IPS-18a (cell line): ENCODE measurements around the gene CCDC174.

Experiments
- H3K27ac ChIP-seq: one replicate; pipeline ENCODE4 v1.5.1; 2013; ENCODE audit warnings: low read length
- H3K27me3 ChIP-seq: one replicate; pipeline ENCODE4 v1.6.1; 2013; ENCODE audit warnings: mild to moderate bottlenecking, low read length; ENCODE audit not compliant: control insufficient read depth, insufficient read depth
- H3K36me3 ChIP-seq: one replicate; pipeline ENCODE4 v1.6.1; 2013; ENCODE audit warnings: low read depth, low read length; ENCODE audit not compliant: control insufficient read depth
- H3K4me1 ChIP-seq: one replicate; pipeline ENCODE4 v1.6.1; 2013; ENCODE audit warnings: low read depth, low read length; ENCODE audit not compliant: control insufficient read depth
- H3K4me3 ChIP-seq: one replicate; pipeline ENCODE4 v1.5.1; 2013; ENCODE audit warnings: low read length
- H3K9ac ChIP-seq: one replicate; pipeline ENCODE4 v1.6.1; 2013; ENCODE audit warnings: mild to moderate bottlenecking, low read length, moderate library complexity
- H3K9me3 ChIP-seq: one replicate; pipeline ENCODE4 v1.6.1; 2013; ENCODE audit warnings: low read depth, low read length; ENCODE audit not compliant: control insufficient read depth

The CCDC174 gene

GRCh38 chr3:14614862-14615261, 36.7 kb upstream of the CCDC174 start:
- Histone ChIP-seq H3K27ac (no peak overlapping the region), H3K4me3 (no peak overlapping the region), H3K36me3 (no peaks in the 10 kb centered on the region), H3K9ac (no peak overlapping the region), H3K4me1 (no peaks in the 10 kb centered on the region), H3K9me3 (no peaks in the 10 kb centered on the region), H3K27me3 (no peaks in the 10 kb centered on the region)

GRCh38 chr3:14616606-14617507, 34.7 kb upstream of the CCDC174 start:
- H3K4me3 ChIP-seq, result no peak overlapping the region
- H3K9ac ChIP-seq, result no peak overlapping the region
- H3K4me1 ChIP-seq, result no peaks in the 10 kb centered on the region
- H3K9me3 ChIP-seq, result no peaks in the 10 kb centered on the region
- H3K36me3 ChIP-seq, result no peaks in the 10 kb centered on the region
- no peaks in the 10 kb centered on the region for H3K27me3 ChIP-seq
- H3K27ac ChIP-seq, result no peak overlapping the region

GRCh38 chr3:14617508-14618023, 34.0 kb upstream of the CCDC174 start:
- no peaks in the 10 kb centered on the region for H3K4me1 ChIP-seq
- no peaks in the 10 kb centered on the region for H3K9me3 ChIP-seq
- H3K27ac ChIP-seq, result no peak overlapping the region
- no peaks in the 10 kb centered on the region for H3K27me3 ChIP-seq
- no peaks in the 10 kb centered on the region for H3K36me3 ChIP-seq
- no peak overlapping the region for H3K4me3 ChIP-seq
- H3K9ac ChIP-seq, result no peak overlapping the region

- Histone ChIP-seq H3K4me3 (no peak overlapping the region), H3K27me3 (no peaks in the 10 kb centered on the region), H3K36me3 (no peaks in the 10 kb centered on the region), H3K27ac (no peak overlapping the region), H3K9me3 (no peaks in the 10 kb centered on the region), H3K4me1 (no peaks in the 10 kb centered on the region), H3K9ac (no peak overlapping the region)
These were observed 32.0 kb upstream of the CCDC174 start for GRCh38 chr3:14619605-14620004.

GRCh38 chr3:14620512-14620911, 31.1 kb upstream of the CCDC174 start:
- H3K4me3 ChIP-seq, result no peak overlapping the region
- no peak overlapping the region for H3K9ac ChIP-seq
- H3K27ac ChIP-seq, result no peak overlapping the region
- peaks cover 4% of the 10 kb centered on the region for H3K4me1 ChIP-seq
- H3K27me3 ChIP-seq, result no peaks in the 10 kb centered on the region
- no peaks in the 10 kb centered on the region for H3K9me3 ChIP-seq
- no peaks in the 10 kb centered on the region for H3K36me3 ChIP-seq

- H3K4me3 ChIP-seq, result no peak overlapping the region
- no peaks in the 10 kb centered on the region for H3K27me3 ChIP-seq
- H3K36me3 ChIP-seq, result no peaks in the 10 kb centered on the region
- H3K27ac ChIP-seq, result no peak overlapping the region
- H3K4me1 ChIP-seq, result peaks cover 4% of the 10 kb centered on the region
- no peaks in the 10 kb centered on the region for H3K9me3 ChIP-seq
- no peak overlapping the region for H3K9ac ChIP-seq
These were observed 30.5 kb upstream of the CCDC174 start for GRCh38 chr3:14621093-14621492.

- Histone ChIP-seq H3K9ac (no peak overlapping the region), H3K4me3 (no peak overlapping the region), H3K27me3 (no peaks in the 10 kb centered on the region), H3K36me3 (no peaks in the 10 kb centered on the region), H3K4me1 (peaks cover 4% of the 10 kb centered on the region), H3K9me3 (no peaks in the 10 kb centered on the region), H3K27ac (no peak overlapping the region)
These were observed 29.2 kb upstream of the CCDC174 start for GRCh38 chr3:14622368-14622767.

- Histone ChIP-seq H3K9me3 (no peaks in the 10 kb centered on the region), H3K27ac (no peak overlapping the region), H3K27me3 (no peaks in the 10 kb centered on the region), H3K9ac (no peak overlapping the region), H3K4me1 (peaks cover 4% of the 10 kb centered on the region), H3K4me3 (no peak overlapping the region), H3K36me3 (no peaks in the 10 kb centered on the region)
These were observed 28.0 kb upstream of the CCDC174 start for GRCh38 chr3:14623569-14624051.

- Histone ChIP-seq H3K9ac (no peak overlapping the region), H3K9me3 (no peaks in the 10 kb centered on the region), H3K4me3 (no peak overlapping the region), H3K27ac (no peak overlapping the region), H3K27me3 (no peaks in the 10 kb centered on the region), H3K4me1 (peaks cover 4% of the 10 kb centered on the region), H3K36me3 (no peaks in the 10 kb centered on the region)
These were observed 27.1 kb upstream of the CCDC174 start for GRCh38 chr3:14624498-14624897.

GRCh38 chr3:14625443-14625842, 26.1 kb upstream of the CCDC174 start:
- Histone ChIP-seq H3K36me3 (no peaks in the 10 kb centered on the region), H3K4me3 (no peak overlapping the region), H3K9ac (no peak overlapping the region), H3K9me3 (no peaks in the 10 kb centered on the region), H3K27me3 (no peaks in the 10 kb centered on the region), H3K4me1 (peaks cover 4% of the 10 kb centered on the region), H3K27ac (no peak overlapping the region)

- no peaks in the 10 kb centered on the region for H3K36me3 ChIP-seq
- H3K27me3 ChIP-seq, result no peaks in the 10 kb centered on the region
- H3K4me3 ChIP-seq, result no peak overlapping the region
- peaks cover 4% of the 10 kb centered on the region for H3K4me1 ChIP-seq
- no peak overlapping the region for H3K9ac ChIP-seq
- H3K27ac ChIP-seq, result no peak overlapping the region
- no peaks in the 10 kb centered on the region for H3K9me3 ChIP-seq
These were observed 23.7 kb upstream of the CCDC174 start for GRCh38 chr3:14627815-14628214.

GRCh38 chr3:14628406-14628805, 23.2 kb upstream of the CCDC174 start:
- H3K9me3 ChIP-seq, result no peaks in the 10 kb centered on the region
- H3K4me3 ChIP-seq, result no peak overlapping the region
- no peak overlapping the region for H3K27ac ChIP-seq
- H3K36me3 ChIP-seq, result no peaks in the 10 kb centered on the region
- no peak overlapping the region for H3K9ac ChIP-seq
- no peaks in the 10 kb centered on the region for H3K27me3 ChIP-seq
- H3K4me1 ChIP-seq, result peaks cover 4% of the 10 kb centered on the region
